Measurements from ENCODE around the gene PCDH1.
"Not testable (repeated sequence)": the region's sequence is repeated elsewhere in the genome, so short reads cannot be mapped to it uniquely, and the experiment has no call there.

PCDH1 gene

DNA sequence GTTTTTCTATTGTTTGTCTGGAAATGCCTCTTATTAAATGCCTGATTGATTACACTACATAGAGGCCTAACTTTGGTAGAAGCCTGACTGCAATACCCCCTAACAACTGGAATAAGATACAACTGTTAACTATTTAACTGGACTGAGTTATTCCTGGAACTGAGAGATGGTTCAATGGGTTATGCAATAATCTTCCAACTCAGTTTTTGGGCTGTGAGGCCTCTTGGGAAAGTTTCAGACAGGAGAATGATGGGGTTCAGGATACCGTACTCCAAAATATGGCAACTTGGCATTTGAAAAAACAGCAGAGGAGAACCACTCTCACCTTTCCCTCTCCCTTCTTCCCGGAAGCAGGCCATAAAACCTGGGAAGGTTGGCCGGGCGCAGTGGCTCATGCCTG, 19.2 kb upstream of the PCDH1 start:
- DNase-seq = no peak

DNA sequence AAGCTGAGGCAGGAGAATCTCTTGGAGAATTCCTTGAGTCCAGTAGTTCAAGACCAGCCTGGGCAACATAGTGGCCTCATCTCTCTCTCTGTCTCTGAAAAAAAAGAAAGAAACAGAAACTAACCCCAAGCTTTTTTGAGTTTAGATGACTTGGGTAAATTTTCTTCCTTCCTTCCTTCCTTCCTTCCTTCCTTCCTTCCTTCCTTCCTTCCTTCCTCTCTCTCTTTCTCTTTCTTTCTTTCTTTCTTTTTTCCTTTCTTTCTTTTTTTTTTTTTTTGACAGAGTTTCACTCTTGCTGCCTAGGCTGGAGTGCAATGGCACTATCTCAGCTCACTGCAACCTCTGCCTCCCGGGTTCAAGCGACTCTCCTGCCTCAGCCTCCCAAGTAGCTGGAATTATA, 12.2 kb upstream of the PCDH1 start:
- DNase-seq = not testable (repeated sequence)

DNA sequence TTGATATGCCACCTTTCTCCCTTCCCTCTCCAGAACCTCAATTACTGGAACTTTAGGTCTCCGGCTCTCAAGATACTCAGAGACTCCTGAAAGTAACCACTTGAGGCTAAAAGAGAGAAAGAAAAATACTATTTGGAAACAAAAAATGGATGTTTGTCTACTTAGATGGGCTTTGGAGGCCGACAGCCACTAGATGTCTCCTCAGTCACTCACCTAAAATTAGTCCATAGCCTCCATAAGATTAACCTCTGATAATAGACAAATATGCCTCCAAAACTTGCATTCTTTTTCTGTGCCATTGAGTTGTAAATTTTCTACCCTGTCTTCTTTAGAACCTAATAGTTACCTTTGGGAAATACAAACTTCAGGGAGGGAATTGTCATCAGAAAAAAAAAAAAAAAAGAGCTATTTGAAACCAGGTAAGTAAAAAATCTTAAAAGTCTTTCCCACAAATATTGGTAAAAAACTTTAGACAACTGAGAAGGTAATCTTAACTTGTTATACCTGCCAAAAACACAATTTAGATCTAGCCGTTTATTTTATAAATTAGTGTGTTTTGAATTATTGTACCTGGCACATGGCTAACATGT, 11.2 kb upstream of the PCDH1 start:
- no peak for DNase-seq

DNA sequence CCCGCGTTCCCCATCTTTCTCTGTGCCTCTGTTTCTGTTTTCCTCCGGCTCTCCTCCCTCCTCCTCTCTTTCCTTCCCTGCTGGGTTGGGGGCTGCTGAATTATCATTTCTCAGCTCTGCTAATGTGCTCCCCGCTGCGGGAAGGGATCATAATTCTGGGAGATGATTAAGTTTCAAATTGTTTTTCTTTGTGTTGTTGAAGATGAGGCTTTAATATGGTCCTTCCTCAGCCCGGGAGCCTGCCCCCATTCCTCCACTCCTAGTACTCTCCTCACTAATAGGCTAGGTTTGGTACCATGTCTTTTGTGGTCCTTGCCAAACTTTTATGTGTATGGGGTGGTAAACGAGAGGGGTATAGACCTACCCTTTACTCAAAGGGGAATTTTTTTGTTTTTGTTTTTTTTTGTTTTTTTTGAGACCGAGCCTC, 5.7 kb upstream of the PCDH1 start:
- DNase-seq = no peak

DNA sequence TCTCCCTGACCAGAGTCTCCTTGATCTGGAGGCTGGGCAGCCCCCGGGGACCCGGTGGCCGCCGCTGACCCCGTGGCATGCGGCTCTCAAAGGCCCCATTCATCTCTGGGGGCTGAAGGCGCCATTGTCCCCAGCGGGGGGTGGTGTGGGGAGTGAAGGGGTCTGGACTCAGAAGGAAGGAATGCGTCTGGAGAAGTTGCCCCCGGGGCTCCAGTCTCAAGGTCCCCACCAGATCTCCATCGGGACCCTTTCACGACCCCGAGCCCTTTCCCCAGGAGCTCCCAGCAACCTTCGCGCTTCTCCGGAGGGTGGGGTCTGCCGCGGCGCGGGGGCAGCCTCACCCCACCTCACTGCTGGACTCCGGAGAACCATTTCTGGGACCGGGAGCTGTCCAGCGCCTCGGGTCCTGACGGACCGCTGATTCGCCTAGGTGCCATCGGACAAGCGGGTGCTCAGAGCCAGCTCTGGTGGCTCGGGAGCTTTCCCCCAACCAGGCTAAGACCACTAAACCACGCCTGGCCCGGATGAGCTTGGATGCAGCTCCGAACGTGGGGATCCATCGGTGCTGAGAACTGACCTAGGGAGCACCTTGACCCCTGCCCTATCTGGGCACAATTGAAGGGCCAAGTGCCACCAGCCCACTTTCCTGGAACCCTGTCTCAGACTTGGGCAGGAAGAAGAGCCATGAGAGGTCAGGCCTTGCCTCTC, 5.1 kb upstream of the PCDH1 start:
- no peak for DNase-seq

DNA sequence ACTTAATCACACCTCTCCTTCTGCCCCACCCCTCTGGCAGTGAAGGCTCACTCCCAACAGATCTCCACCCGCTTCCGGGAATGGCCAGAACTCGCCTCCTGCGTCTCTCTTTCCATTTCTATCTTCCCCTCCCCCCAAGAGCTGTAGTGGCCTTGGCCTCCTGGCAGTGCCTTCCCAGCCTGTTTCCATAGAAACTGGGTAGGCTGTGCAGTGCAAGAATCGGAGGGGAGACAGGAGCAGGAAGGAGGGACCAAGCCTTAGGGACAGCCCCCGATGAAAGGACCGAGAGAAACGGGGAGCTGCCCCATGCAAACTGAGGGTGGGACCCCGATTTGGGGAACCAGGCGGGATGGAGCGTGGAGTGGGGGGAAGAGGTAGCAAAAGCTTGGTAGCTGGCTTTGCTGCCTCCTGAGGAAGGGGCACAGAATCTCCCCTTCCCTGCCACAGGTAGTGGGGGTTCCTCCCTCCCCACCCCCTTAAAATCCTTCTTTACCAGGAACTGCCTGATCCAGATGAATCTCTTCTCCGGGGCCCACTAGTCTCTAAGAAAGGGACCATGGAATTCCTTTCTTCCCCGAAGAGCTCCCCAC, 4.5 kb upstream of the PCDH1 start:
- DNase-seq = no peak

DNA sequence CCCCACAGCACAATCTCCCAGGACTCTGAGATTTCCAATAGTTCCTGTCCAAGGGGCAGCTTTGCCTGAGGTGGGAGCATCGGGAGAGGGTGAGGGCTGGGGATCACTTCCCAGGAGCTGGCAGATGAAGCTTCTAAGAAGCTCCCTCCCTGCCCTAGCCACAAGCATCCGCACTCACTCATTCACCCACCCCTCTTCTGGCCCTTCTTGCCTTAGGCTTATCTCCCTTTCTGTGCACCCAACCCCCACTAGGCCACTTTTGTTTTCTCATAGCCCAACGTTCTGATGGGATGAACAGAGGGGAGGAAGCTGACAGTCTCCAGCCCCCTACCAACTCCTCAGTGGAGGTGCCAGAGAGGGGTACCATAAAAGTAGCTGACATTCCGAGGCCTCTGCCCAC, 3.7 kb upstream of the PCDH1 start:
- no peak for DNase-seq

DNA sequence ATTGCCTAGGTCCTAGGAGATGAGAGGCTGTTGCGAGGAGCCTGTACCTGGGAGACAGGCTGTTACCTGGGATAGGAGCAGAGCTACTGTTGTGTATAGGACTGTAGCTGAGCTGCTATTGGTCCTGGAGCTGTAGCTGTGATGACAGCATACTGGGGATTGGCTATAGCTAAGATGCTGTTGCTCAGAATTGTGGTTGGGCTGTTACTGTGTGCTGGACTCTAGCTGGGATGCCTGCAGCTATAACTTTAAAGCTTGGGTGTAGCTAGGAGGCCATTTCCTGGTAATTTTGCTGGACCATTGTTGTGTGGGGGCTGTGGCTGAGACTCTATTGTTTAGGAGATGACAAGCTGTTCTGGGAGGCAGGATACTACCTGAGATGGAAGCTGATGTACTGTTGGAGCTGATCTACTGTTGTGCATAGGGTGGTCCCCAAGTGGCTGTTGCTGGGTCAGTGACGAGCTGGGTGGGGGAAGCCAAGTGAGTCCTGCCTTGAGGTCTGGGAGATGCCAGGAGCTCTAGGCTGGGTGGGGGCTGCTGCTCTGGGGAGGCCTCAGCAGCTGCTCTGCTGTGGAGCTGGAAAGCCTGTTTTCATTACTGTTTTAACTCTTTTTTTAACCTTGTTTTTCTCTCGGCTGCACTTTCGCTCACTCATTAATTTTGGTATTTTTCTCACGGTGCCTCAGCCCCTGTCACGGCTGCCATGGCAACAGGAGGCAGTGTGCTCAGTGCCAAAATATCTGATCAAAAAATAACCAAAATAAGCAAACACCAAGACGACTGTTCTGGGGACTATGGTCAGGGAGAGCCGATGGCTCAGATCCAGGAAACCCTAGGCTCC, 3.0 kb upstream of the PCDH1 start:
- no peak for DNase-seq

DNA sequence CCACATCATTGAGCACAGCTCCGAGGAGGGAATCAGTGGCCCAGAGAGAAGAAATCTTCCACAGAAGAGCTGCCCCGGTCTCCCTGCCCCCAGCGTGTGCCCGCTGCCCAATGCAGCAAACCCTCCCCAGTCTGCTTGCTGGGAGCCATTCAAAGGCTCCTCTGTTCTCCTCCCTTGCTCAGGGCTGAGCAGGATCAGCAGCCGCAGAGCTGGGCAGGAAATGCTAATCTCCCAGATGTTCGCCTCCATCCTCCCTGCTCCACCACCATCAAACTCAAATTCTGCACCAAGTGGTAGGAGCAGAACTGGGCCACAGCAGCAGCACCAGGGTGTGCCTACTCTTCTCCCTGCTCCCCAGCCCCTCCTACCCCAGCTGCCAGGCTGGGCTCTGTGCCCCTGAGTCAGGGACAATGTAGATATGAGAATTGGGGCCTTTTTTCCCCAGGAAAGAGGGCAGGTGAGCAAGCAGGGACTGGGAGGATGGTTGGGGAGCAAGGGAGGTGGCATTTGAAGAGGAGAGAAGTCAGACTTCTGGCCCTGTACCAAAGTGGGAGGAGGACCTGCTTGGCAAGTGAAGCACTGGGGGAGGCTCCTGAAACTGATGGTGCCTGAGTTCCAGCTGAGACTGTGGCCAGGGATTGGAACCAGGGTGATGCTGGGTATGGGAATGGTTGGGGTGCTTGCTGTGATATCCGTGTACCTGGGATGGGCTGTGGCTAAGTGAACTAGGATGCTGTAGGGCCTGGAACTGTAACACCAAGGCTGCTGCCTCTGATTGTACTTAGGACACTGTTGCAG, 1.9 kb upstream of the PCDH1 start:
- DNase-seq = no peak

DNA sequence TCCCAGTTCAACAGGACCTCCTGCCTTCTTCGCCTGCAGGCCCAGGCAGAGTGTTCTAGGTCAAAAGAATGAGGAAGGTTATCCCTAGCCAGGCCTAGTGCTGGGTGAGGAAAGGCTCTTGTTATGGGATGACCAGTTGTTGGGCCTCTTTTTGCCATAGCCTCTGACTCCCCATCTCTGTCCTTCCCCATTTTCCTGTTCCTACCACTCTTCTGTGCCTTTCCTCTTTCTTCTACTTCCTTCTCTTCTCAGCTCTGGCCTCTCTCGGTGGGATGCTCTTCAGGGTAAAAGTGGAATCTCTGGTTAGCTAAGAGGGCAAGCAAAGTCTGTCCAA, 1.2 kb upstream of the PCDH1 start:
- DNase-seq = no peak

DNA sequence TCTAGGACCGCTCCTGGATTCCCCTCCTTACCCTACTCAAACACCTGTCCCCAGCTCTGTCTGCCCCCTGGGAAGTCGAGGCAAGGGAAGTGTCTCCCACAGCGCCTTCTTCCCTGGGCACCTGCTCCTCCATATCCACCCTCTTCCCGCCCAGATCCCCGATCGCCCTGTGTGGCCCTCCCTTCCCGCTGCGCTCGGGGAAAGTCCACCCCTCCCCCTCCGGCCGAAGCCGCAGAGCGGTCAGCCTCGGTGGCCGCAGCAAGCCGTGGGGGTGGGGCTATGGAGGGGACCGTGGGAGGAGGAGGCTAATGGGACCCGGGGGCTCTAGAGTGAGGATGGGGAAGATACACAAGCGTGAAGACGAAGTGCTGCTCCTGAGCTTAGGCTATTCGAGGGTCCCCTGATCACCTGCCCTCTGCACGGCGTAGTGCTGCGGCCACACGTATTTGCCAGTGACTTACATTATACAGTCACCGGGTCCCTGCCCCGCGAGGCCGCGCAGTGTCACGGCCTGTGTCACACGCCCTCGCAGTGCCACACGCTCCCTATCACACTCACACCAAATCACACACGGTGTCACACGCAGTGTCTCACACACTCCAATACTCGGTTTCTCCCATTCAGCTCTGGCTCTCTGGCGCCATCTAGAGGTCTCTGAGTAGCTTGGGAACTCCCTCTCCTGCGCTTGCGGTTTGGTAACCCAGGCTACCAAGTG, 658 bp upstream of the PCDH1 start:
- DNase-seq = peak; percentile 60

DNA sequence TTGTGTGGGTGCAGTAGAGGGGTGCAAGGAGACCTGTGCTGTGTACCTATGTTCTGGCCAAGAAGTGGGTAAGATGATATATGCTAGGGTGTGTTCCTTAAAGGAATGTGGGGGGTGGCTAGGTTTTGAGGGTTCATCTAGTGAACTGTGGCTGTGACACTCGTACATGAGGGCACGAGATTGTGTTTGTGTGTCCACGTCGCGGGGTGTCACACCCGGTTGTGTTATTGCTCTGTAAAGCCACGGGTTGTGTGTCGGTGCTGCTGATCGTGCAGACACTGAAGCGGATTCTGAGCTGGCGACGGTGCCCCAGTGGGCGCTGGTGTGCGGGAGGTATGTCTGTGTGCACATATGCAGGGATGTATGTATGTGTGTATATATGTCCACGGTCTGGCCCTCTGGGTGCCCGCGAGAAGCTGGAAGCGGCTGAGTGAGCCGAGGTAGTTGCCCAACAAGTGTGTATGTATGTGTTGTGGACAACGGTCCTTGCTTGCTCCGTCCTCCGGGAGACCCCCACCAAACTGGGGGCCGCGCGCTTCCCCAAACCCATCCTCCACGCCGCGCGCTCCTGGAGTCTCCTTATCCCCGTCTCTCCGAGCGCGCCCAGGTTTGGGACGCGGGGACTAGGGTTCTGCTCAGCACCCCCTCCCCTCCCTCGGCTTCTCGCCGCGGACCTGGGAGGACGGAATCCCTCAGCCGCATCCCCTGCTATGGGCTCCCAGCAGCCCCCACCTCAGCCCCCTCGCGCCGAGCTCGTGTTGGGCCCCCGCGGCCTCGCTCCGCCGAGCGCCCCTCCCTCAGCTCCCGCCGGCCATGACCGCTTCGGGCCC, 639 bp downstream of the PCDH1 start:
- DNase-seq = no peak

DNA sequence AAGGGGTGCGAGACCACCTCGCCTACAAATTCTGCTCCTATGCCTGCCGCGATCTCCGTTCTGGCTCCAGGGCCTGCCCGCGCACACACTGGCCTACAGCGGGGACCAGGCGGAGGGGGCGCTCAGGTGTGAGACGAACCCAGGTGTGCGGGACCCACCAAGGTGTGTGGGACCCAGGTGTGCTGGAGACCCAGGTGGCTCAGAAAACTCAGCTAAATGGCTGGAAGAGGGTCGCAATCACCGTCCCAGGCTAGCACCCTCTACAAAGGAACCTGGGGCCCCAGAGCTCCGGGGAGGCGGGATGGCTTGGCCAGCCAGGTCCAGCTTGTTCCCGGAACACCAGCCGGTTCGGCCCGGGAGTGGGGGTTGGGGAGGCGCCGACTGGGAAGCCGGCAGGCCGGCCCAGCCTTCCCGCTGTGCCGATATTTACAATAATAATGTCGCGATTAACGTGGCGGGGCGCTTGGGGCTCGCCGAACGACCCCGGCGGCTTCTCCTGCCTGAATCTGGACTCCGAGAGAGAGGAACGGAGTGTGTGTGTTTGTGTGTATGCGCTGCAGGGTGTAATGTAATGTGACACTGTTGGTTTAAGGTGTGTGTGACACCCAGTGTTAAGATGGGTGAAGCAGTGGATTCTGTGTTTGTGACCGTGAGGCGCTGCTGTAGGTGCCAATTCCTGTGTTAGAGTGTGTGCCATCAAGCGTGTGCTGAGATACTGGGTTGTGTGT, 1.4 kb downstream of the PCDH1 start:
- no peak for DNase-seq

DNA sequence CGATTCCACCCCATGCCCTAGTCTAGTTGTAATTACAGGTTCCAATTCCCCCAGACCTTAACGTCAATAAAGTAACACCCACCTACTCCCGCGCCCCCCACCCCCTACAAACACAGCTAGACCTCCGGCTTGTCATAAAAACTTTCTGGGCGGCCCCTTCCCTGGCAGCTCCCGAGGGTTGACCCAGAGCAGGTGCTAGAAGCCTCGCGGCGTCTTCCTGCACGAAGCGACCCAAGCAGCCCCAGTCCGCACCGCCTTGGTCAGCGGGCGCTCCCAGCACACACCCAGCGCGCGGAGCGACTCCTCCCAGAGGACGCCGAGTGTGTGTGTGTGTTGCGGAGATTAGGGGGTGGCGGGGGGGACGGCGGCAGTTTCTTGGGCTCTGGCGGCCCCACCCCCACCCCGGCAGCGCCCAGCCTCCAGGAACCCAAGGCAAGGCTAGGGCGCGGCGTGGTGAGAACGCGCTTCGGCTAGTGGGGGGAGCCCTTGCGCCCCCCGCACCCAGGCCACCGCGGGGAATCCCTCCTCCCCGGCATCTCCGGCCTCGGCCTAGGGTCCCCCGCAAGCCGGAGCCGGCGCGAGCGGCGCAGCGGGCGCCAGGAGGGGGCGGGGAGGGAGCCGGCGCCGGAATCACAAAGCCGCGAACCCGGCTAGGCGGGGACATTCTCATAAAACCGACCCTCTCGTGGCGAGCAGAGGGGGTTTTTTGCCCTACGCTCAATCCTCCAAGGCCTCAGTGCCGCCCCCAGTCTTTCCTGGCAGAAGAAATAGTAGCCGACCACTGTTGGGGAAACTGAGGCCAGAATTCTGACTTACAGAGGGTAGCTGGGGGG, 2.2 kb downstream of the PCDH1 start:
- DNase-seq = no peak

DNA sequence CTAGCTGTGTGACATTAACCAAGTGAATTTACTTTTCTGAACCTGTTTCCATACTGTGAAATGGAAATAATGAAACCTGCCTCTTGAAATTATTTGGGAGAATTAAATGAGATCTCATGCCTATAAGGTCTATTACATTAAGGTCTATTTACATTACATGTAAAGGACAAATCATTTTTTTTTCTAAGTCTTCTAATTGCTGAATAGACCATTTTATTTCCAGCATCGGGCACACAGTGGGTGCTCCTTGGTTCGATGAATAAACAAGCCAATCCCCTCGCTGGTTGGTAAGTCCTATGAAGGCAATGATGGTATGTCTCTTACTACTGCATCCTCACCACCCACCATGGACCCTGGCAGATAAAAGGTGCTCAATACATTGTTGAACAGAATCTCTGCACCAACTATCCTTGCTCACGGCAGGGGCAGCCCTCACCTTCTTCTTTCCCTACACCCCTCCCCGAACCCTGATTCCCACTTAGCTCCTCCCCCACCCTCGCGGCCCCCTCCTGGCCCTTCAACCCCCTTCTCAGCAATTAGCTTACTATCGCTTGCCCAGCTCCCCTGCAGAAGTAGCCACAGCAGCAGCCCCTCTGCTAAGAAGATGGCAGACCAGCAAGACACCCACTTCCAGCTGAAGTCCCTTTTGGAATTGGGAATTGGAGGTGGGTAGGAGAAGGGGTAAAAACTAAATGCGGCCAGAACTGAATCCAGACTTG, 3.0 kb downstream of the PCDH1 start:
- no peak for DNase-seq

DNA sequence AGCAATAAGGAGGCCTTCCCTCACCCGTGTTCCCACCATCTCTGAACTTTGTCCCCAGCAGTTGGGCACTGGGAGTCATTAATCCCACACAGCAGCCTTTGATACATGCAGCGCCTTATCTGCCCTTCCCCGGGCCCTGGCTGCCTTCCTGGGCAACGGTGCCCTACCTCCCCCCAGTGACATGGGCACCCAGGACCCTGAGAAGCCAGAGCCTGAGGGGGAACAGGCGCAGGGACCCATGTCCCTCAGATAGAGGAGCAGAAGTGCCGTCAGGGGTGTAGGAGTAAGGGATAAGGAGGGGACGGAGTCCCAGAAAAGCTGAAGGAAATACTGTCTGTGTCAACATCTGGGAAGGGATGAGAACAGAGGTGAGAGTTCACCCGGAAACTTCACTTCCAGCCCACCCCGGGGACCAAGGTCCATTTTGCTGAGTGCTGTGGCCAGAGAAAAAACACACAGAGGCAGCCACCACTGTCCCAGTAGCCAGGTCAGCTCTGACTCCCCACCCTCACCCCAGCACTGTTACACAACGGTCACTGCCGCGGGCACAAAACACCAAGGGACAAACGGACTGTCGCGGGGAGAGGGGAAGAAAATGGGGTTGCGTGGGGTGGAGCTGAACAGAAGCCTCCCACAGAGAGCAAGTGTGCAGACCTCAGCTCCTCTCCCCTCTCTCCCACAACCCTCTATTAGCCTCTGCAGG, 3.8 kb downstream of the PCDH1 start:
- no peak for DNase-seq

DNA sequence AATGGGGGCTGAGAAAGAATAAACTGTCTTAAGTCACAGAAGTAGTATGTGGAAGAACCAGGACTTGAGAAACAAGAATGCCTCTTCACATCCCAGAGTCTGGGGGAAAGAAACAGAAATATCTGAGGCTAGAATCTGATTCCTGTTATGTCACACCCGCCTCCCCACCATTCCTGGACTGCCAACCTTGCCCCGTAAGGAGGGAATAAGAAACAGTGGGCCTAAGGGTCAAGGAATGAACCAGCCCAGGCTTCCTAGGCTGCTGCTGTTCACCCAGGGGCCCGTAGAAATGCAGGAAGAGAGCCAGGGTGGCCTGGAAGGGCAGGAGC, 4.3 kb downstream of the PCDH1 start:
- no peak for DNase-seq

All from NCI-H1436 treated with DMSO at 0.1 percent for 48 hours (cell line).